ENCODE measurements around the gene CREG2.
A peak's percentile ranks its signal among the peaks of the same experiment; 100 is the strongest.

The CREG2 gene

DNA sequence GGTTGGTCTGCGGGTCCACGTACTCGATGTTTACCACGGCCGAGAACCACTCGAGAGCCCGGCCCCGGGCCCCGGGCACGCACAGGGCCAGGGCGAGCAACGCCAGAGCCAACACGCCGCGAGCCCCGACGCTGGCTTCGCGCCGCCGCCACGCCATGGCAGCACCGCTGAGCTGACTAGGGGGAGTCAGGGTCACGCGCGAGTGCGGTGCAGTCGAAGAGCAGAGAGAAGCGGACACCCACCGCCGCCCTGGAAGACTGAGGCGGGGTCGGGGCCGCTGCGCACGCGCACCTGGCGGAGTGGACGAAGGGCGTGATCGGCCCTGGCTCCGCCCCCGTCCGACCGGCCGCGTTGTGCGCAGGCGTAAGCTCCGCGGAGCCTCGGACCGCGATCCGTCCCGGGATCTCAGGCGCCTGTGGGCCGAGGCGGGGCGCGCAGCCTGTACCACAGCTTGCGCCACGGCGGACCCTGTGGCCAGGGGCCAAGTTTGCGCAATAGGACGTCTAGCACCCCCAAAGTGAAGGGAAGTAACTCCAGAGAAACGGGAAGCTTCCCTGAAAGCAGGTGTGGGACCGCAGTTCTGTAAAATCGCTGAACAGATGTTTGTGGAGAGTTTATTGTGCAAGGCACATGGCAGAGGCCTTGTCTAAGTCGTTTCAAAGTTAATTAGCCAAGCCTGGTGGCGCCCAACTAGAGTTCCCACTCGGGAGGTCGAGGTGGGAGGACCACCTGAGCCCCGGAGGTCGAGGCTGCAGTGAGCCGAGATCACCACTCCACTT lies 78.7 kb downstream of the CREG2 start, which contains the start of gene RNF149:
TSS of gene RNF149 (minus strand) at position 270 of the 779 bp plus-strand sequence. CDS start at position 157, 113 bp downstream.
- DNase-seq (ENCODE audit: low read depth in 2 of 2), result peak; percentile 73 to 76

DNA sequence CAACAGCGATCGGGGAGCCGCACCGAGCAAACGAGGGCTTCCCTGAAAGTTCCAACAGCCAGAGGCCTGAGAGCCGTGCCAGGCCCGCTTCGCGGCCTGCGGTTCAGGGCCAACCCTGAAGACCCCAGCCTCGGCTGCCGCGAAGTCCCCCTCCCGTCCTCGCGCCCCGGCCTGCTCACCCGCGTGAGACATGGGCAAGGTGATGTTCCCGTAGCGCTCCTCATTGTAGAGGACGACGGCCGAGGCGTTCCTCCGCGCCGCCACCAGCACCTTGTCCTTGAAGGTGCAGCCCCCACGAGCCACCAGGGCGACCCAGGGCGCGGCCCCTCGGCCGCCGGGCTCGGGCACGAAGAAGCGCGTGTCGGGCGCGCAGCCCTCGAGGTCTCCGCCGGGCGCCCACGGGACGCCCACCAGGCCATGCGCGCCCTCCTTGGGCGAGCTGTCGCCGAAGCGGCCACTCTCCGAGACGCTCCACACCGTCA lies 79.3 kb downstream of the CREG2 start:
- DNase-seq (ENCODE audit: low read depth in 2 of 2), result no peak

- no peak for DNase-seq (ENCODE audit: low read depth in 2 of 2)
Observed at GRCh38 chr2:101307503-101307902, 79.8 kb downstream of the CREG2 start.

- no peak for DNase-seq (ENCODE audit: low read depth in 2 of 2)
Observed at GRCh38 chr2:101306410-101306809, 80.9 kb downstream of the CREG2 start.

DNA sequence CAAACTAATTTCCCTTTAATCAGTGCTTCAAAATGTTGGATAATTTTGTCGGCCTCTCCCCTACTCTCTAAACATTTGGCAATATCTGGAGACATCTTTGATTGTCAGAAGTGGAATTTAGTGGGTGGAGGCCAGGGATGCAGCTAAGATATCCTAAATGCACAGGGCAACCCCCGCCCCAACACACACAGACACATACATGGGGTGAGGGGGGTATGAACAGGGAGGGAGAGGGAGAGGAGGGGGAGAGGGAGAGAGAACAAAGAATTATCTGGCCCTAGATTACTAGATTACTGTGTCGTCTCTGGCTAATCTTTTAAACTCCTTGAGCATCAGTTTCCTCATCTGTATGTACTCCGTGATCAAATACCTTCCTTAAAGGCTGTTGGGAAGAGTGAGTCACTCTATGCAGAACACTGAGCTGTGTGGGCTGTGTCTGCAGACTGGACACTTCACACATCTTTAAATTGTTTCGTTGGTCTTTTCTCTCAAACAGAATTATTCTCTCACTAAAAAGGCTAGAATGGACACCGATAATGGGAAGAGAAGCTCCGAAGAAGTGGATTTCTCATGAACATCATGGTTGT lies 81.7 kb downstream of the CREG2 start:
- DNase-seq (ENCODE audit: low read depth in 2 of 2), result peak in 1 of 2 experiments; percentile 14

- DNase-seq (ENCODE audit: low read depth in 2 of 2), result no peak
Observed at GRCh38 chr2:101305035-101305434, 82.3 kb downstream of the CREG2 start.

GRCh38 chr2:101303688-101304087 lies 83.6 kb downstream of the CREG2 start:
- DNase-seq (ENCODE audit: low read depth in 2 of 2), result no peak

DNA sequence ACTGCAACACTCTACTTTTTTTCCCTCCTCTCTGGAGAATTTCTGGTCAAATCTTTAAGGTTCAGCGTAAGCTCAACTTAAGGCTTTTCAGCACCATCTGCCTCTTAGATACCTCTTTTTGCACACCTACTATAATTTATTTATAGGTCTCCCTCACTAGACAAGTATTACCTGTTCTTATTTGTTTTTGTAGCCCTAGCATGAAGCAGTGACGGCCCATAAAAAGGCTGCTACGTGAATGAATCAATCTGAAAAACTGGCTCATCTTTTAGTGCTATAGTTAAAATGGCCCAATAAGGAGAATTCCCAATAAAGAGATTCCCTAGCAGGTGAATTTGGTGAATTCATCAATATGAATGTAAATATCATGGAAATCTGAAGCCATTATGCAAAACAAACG lies 85.3 kb downstream of the CREG2 start:
- DNase-seq (ENCODE audit: low read depth in 2 of 2), result no peak

DNA sequence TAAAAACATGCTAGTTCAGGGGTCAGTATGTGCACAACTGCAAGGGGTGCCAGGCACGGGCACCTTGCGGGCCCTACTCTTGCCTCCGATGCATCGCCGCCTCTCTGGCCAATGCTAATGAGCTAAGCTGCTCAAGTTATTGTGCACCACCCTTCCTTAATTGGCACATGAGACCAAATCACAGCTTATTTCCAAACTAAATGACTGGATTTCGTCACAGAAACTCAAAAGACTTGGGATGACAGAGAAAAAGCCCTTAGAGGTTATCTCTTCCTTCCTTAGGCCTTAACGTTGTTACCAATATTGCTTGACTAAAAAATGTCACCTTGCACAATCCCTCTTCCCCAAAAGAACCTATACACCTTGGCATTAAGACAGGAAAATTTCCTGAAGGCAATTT lies 86.5 kb downstream of the CREG2 start:
- DNase-seq (ENCODE audit: low read depth in 2 of 2), result no peak

- no peak for DNase-seq (ENCODE audit: low read depth in 2 of 2)
Observed at GRCh38 chr2:101300164-101300563, 87.1 kb downstream of the CREG2 start.

GRCh38 chr2:101299604-101300003 lies 87.7 kb downstream of the CREG2 start:
- DNase-seq (ENCODE audit: low read depth in 2 of 2), result no peak

GRCh38 chr2:101297383-101297782 lies 89.9 kb downstream of the CREG2 start:
- no peak for DNase-seq (ENCODE audit: low read depth in 2 of 2)

DNA sequence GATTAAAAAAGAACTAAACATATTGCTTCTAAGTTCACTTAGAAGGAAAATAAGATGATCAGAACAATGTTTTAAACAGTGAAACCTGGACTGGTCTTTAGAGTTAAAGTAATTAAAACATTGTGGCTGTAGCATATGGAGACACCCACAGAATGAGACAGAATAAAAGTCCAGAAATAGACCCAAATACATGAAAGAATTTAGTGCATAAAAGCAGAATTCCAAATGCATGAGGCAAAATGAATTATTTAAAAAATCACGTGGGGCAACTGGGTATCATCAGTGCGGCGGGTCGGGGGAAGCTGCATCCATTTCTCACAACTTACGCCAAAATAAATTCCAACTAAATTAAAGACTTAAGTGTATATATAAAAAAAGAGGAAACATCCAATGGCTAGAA lies 90.9 kb downstream of the CREG2 start:
- DNase-seq (ENCODE audit: low read depth in 2 of 2), result peak; percentile 48 to 49

DNA sequence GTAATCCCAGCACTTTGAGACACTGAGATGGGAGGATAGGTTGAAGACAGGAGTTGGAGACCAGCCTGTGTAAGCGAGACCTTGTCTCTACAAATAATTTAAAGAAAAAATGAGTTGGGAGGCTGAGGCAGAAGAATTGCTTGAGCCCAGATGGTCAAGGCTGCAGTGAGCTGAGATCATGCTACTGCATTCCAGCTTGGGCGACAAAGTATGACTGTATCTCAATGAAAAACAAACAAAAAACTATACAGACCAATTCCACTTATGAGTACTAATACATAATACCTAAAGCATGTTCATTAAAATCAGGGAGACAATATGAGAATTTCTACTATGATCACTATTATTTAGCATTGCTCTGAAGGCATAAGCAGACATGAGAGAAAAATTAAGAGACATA lies 91.4 kb downstream of the CREG2 start:
- peak in 1 of 2 experiments; percentile 15 for DNase-seq (ENCODE audit: low read depth in 2 of 2)
